AG04450 (cell line): Measurements from ENCODE around the gene TOR4A. TPM values are rescaled to one million over a fixed set of nuclear protein-coding genes. Genes with fewer than 3 reads are reported as not detected.
"Not testable (repeated sequence)": the region's sequence is repeated elsewhere in the genome, so short reads cannot be mapped to it uniquely, and the experiment has no call there.

Experiments used
- CTCF ChIA-PET: fragments of 300-600, 350-600 bp; formaldehyde crosslinking; extraction: SDS; loops from one replicate; lab custom pipeline; 2022; ENCODE audit warnings: antibody characterized with exemption, inconsistent platforms; lab: Charles Lee
- POLR2A ChIA-PET: fragments of 350-600 bp; formaldehyde crosslinking; extraction: SDS; loops from one replicate; lab custom pipeline; 2021; ENCODE audit warnings: antibody characterized with exemption, inconsistent platforms; lab: Yijun Ruan, JAX
- DNase-seq: peaks from one replicate; pipeline ENCODE4 v3.0.0-alpha.2; 2011; ENCODE audit warnings: low read depth, low spot score
- H3K27ac ChIP-seq: one replicate; pipeline ENCODE4 v1.5.1; 2012; ENCODE audit warnings: low read depth, low read length, control low read depth
- H3K27me3 ChIP-seq: one replicate; pipeline ENCODE4 v1.6.0; 2012; ENCODE audit warnings: low read length; ENCODE audit not compliant: control insufficient read depth, insufficient read depth
- H3K4me3 ChIP-seq: 2 replicates; pipeline ENCODE4 v1.5.1; 2011; ENCODE audit warnings: mild to moderate bottlenecking, low read depth, low read length, control low read depth
- H3K9me3 ChIP-seq: 2 replicates; pipeline ENCODE4 v1.5.1; 2012; ENCODE audit warnings: low read length; ENCODE audit not compliant: control insufficient read depth, insufficient read depth
- CTCF ChIP-seq: IDR thresholded peaks from 2 replicates; pipeline ENCODE4 v1.5.1; 2011; ENCODE audit warnings: low read depth, low read length, control low read depth, inconsistent platforms
- polyA plus RNA-seq: library from polyadenylated mRNA; depleted of rRNA; stranded (reverse); fragments of >200 nt; gene quantifications from 2 replicates; pipeline ENCODE4 v1.2.3, GENCODE V29; 2011

TOR4A gene
- polyA plus RNA-seq, 1 experiment: 14.1 TPM

- no peaks in the 10 kb centered on the region for H3K27me3 ChIP-seq
- ChIA-PET POLR2A (interaction anchor here (0.6 to 1.0 kb wide), 3 partner anchors 13 to 189 kb away, joined by 3 to 7 read pairs (median 4); partner anchors contain the start of genes NPDC1 and TPRN), CTCF (interaction anchor here (1.0 to 2.0 kb wide), 13 partner anchors 8 to 173 kb away, joined by 3 to 29 read pairs (median 5); partner anchors contain the start of genes ANAPC2, CYSRT1, RNF208 and RNF224)
- no peak overlapping the region for H3K27ac ChIP-seq
- TF ChIP-seq CTCF: no peak
- DNase-seq: no peak
- H3K4me3 ChIP-seq: no peak overlapping the region
- no peaks in the 10 kb centered on the region; the same call in 1 of the 2 replicates for H3K9me3 ChIP-seq
Measured at GRCh38 chr9:137235424-137236237, 41.9 kb upstream of the TOR4A start.

- Histone ChIP-seq H3K27me3 (no peaks in the 10 kb centered on the region), H3K9me3 (no peaks in the 10 kb centered on the region; the same call in 1 of the 2 replicates), H3K4me3 (no peak overlapping the region), H3K27ac (no peak overlapping the region)
- POLR2A ChIA-PET: interaction anchor here (0.6 to 1.0 kb wide), 4 partner anchors 13 to 190 kb away, joined by 3 to 7 read pairs (median 4); partner anchors contain the start of genes NPDC1 and TPRN
- CTCF ChIA-PET: interaction anchor here (0.5 to 2.0 kb wide), 45 partner anchors 9 to 812 kb away, joined by 3 to 29 read pairs (median 4); partner anchors contain the start of genes ANAPC2, CYSRT1, EXD3 and MAN1B1
- TF ChIP-seq CTCF: peak; percentile 95
- peak; percentile 33 for DNase-seq
Measured at GRCh38 chr9:137236238-137236935, 41.1 kb upstream of the TOR4A start.

- Histone ChIP-seq H3K27me3 (no peaks in the 10 kb centered on the region), H3K27ac (no peak overlapping the region), H3K4me3 (no peak overlapping the region), H3K9me3 (no peaks in the 10 kb centered on the region; the same call in 1 of the 2 replicates)
- TF ChIP-seq CTCF: no peak
- ChIA-PET POLR2A (interaction anchor here (0.6 to 1.0 kb wide), 3 partner anchors 14 to 116 kb away, joined by 3 to 7 read pairs (median 4); partner anchors contain the start of gene TPRN), CTCF (interaction anchor here (0.5 to 2.0 kb wide), 46 partner anchors 8 to 813 kb away, joined by 3 to 29 read pairs (median 4); partner anchors contain the start of genes ANAPC2, CYSRT1, EXD3 and MAN1B1)
- DNase-seq: no peak
Measured at GRCh38 chr9:137236936-137237421, 40.5 kb upstream of the TOR4A start.

GRCh38 chr9:137237759-137238726 is 39.5 kb upstream of the TOR4A start:
- H3K9me3 ChIP-seq: no peaks in the 10 kb centered on the region; the same call in 1 of the 2 replicates
- no peak overlapping the region for H3K4me3 ChIP-seq
- no peaks in the 10 kb centered on the region for H3K27me3 ChIP-seq
- no peak for DNase-seq
- no peak overlapping the region for H3K27ac ChIP-seq
- TF ChIP-seq CTCF: no peak
- ChIA-PET POLR2A (no interaction called here), CTCF (interaction anchor here (0.5 to 2.3 kb wide), 8 partner anchors 11 to 311 kb away, joined by 3 to 17 read pairs (median 6); partner anchors contain the start of genes ANAPC2, RNF224 and SSNA1)

GRCh38 chr9:137239541-137240200 is 37.9 kb upstream of the TOR4A start:
- POLR2A ChIA-PET: interaction anchor here (0.7 to 5.7 kb wide), 12 partner anchors 12 to 110 kb away, joined by 6 to 146 read pairs (median 14); partner anchors contain the start of genes ANAPC2, NELFB, RNF224 and SSNA1
- Histone ChIP-seq H3K27ac (peak overlapping the region; percentile 47), H3K4me3 (peak overlapping the region; percentile 68)
- DNase-seq, H3K9me3 ChIP-seq, H3K27me3 ChIP-seq: not testable (repeated sequence)
- CTCF ChIA-PET: interaction anchor here (2.3 kb wide), 1 partner anchor 12 kb away, joined by 8 read pairs; the partner anchor contains the start of gene RNF224
